HG03558 (cell line): ENCODE results near the gene DUSP3.

Experiments used
- ATAC-seq: cut with Tn5 transposase; IDR thresholded peaks from one replicate; pipeline ENCODE4 v1.9.1; 2021; ENCODE audit warnings: moderate number of reproducible peaks; ENCODE audit not compliant: unreplicated experiment; ENCODE audit errors: extremely low read depth

The DUSP3 gene

DNA sequence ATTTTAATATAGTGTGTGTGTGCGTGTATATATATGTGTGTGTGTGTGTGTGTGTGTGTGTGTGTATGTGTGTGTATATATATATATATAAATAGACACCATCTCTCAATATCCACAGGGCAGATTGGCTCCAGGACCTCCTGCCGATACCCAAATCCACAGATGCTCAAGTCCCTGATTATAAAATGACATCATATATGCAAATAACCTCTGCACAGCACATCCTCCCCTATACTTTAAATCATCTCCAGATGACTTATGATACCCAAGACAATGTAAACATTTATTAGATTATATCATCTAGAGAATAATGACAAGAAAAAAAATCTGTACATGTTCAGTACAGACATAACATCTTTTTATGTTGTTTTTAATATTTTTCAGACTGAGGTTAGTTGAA lies 7.8 kb downstream of the DUSP3 start:
- ATAC-seq: no peak

DNA sequence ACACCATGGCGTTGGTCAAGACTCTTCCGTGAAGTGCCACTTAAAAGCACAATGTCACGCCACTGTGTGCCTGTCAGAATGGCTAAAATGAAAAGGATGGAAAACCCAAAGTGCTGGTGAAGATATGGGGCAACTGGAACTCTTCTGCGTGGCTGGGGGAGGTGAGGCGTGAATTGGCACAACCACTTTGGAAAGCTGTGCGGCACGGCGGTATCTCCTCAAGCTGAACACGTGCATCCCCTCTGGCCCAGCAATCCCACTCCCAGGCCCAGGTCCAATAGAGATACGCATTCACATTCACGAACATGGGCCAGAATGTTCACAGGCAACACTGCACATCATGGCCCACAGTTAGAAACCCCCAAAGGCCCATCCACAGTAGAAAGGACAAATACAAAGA lies 8.9 kb downstream of the DUSP3 start:
- ATAC-seq: no peak

GRCh38 chr17:43769426-43769825 lies 9.4 kb downstream of the DUSP3 start:
- no peak for ATAC-seq

DNA sequence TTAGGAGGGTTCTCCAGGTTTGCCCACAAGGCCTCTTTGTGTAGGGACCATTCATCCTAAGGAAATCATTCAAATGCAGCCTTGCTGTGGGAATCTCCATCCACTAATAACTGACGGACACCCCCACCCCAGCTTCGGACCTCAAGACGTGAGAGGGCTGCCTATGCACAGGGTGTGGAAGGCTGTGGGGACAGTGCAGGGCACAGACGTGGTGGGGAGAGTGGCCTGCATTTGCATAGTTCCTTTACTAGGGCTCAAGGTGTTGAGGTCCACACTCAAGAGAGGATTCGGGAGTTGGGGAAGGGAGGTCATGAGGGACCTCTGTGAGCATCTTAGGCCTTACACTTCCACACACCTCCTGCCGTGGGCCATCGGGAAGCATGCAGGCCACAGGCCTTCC lies 9.8 kb downstream of the DUSP3 start:
- ATAC-seq: no peak

DNA sequence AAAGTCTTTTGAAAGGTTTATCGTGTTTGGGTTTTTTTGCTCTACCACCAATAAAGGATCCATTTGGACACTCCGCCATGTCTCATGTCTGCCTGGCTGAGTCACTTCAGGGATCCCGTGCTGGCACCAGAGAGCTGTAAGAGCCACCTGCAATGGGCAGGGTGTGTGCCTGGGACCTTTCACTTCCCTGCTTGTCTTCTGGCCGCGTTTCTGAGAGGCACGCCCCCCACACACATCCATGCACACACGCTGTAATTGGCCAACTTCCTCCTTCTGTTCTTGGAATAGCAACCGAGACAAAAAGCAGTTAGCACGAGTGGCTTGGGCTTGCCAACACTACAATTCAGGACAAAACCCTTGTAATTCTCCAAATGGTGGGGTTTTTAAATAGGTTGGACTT lies 10.4 kb downstream of the DUSP3 start:
- no peak for ATAC-seq

DNA sequence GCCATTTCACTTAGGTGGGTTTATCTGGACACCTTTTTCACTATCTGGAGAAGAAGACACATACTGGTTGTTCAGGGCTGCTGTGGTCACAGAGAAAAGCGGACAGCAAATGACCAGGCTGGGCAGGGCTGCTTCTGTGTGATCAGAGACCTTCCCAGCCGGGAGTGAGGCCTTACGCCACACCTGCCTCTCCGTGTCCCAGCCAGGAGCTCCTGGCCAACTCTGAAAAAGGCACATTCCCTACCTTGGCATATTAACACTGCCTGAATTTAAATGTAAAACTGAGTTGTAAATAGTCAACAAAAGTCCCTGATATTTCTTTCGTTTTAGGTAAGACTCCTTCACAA lies 11.1 kb downstream of the DUSP3 start:
- ATAC-seq: no peak

DNA sequence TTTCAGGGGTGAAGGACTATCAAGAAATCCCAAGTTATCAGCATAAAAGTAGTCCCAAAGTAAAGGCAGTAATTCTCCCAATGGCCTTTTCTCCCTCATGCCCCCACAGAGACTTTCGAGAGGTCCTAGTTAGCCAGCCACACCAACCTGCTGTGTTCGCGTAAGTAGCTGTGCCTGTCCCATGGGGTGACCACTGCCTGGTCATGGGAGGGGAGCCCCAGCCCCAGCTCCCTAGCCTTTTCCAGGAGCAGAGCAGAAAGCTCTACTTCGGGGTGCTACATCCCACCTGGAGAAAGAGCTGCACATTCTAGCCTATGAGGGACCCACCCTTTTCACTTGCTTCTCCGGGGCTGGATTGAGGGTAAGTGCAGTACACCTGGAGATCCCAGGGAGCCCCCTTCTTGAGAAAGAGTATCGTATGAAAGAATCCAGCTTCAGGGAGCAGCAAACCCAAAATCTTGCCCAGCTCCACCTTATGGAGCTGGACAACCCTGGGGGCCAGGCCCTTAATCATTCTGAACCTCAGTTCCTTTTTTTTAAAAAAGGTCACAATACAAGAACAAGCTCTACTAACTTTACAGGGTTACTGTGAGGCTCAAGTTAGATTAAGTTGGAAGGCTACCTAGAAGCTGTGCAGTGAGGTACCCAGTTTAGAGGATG lies 11.6 kb downstream of the DUSP3 start:
- ATAC-seq: no peak

DNA sequence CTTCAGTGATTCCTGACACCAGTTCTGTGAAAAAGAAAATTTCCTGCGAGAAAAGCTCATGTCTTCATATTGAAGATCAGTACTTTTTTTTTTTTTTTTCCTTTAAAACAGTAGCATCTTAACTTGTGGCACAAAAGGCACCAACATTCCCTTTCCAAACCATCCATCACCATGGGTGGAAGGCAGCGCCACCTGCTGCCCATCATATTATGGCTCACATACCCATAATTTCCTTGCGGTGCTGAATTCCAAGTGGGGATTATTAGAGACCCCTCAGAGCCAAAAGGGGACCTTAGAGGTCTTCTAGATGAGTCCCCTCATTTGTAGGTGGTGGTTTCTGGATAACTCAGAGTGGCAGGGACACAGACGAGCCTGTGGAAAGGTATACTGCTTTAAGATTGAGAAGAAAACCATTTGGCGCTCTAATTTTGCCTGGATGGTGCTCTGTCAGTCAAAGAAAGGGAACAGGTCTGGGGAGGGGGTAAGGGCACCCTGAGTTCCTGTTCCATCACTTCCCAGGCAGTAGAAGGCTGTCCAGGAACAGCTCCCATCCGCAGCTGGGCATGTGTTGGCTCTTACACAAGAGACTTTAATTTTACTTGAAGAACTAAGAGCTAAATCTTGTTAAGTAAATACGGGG lies 12.2 kb downstream of the DUSP3 start:
- ATAC-seq: no peak

DNA sequence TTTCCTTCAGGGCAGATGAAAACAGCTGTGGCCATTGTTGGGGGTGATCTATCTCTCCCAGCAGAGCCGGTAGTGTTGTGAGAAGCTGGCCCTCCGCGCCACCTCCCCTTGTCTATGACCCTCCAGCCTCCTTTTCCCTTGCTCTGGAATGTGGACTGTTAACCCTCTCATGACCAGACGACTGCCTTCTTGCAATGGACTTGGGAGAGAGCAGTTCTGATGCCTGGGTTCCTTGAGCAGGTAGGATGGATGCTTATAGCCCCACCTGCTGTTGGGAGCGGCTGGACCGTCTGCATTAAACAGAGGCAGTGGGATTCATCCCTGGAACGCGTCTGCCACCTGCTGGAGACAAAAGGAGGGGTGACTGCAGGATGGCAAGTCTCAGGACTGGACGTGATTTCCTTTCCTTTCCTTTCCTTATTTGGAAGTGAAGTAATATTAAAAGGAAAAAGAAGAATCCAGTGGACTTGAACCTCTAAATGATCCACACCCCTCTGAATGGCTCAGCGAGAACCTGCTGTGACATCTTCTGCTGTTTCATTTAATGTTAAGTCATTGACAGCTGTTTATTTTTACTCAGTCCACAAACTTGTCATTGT lies 18.4 kb downstream of the DUSP3 start:
- no peak for ATAC-seq

DNA sequence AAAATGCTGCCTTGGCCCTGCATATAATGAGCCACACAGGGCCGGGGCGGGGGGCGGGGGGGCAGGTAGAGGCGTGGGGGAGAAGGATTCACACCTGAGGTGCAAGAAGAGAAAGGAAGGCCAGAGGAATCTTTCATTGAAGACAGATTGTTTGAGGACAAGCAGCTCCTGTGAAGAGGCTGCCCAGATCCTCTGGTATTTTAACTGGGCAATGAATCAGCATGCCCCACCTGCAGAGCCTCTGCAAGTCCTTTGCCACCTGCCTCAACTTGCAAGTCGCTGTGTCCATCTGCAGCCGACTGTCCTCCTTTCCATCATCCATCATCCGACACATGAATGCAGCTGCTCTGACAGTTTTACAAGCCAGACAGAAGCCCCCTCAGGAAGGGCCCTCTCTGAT lies 18.9 kb downstream of the DUSP3 start:
- ATAC-seq: no peak

DNA sequence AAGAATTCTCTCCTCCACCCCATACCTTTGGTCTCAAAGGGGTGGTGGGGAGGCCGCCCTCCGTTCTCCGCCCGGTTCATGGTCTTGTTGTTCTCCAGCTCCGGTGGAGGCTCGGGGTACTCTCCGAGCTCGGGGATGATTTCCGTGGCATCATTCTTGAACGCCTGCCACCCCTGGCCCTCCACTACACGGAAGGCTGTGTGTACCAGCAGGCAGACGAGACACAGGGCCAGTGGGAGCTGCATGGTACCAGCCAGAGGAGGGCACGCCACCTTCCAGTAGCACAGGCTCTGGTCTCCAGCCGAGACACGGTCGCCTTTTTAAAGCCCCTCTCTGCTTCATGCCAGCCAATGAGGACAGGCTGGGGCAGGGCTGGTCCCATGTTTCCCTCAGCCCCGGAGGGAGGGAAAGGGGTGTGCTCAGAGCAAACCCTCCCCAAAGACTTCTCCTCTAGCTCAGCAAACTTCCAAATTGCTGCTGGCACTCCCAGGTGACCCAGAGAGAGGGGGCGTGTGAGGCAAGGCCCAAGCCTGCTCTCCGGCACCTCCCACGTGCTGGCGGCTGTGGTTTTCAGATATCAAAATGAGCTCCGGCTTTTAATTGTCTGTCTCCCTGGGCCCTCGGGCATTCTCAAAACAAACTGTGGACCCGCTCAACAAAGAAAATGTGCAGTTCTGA lies 20.1 kb downstream of the DUSP3 start, which contains the start of gene SOST:
Gene SOST (minus strand): TSS at position 295 of the 678 bp plus-strand sequence. CDS start 50 bp downstream, at position 245.
- no peak for ATAC-seq

DNA sequence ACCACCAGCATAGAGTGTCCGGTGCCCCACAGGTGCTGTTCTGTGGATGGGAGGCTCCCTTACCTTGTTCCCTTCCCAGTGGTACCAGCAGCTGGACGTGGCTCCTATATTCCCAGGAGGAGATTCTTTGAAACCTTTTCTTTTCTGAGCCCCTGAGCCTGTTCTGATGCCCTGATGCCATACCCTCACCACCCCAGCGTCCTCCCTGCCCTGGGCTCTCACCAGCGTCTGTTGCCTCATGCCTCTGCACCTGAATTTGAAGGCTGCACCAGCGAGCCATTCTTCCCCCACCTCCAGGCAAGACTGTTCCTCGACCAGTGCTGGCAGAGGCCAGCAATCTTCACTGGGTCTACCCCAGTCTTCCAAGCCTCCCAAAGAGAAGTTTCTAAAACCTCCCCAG lies 20.7 kb downstream of the DUSP3 start:
- no peak for ATAC-seq

DNA sequence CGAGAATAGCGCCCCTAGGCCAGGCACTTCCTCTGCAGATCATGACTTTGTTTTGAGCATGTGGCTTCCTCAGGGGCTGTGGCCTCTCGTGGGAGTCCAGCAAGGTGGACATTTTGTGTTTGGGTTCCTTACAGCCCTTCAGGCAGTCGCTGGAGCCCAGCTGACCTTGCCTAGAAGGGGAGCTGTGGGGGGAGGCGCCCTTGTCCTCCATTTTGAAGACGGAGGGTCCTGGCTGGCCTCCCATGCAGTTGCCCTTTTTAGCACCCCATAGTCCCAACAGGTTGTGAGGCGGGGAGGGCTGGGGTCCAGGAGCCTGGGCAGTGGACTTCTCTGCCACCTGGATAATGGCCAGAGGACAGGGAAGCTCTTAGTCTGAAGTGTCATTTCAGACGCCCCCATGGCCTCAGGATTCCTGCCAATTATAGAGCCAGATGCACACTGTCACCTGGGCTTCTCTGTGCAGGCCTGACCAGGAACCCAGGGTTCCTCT lies 21.6 kb downstream of the DUSP3 start:
- ATAC-seq: no peak

DNA sequence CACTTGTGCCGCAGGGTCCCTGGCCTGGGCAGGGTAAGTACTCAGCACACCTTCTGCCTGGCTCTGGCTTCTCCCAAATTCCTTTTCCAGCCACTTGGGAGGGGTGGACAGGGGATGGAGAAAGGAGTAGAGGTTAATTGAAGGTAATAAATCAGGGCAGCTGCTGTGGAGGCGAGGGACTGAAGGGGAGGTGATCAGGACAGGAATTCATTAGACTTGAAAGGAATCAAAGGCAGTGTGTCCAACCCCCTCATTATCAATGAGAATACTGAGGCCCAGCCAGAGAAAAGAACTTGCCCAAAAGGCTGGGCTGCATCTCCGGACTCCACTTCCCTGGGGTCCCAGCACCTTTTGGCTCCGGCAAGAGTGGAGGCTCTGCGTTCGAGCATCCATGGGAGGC lies 22.6 kb downstream of the DUSP3 start:
- no peak for ATAC-seq

DNA sequence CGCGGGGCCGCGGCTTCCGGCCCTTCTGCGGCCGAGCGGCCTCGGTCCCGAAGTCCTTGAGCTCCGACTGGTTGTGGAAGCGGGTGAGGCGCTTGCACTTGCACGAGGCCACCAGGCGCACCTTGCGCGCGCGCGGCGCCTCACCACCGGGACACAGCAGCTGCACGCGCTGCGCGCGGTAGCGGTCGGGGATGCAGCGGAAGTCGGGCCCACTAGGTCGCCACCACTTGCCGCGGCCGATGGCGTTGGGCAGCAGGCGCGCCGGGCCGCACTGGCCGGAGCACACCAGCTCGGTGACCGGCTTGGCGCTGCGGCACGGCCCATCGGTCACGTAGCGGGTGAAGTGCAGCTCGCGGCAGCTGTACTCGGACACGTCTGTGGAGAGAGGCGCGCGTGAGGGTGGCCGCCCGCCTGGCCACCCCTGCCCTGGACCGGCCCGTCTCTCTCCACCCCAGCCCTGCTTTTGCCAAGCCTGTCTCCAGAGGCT lies 23.3 kb downstream of the DUSP3 start:
- ATAC-seq: no peak

DNA sequence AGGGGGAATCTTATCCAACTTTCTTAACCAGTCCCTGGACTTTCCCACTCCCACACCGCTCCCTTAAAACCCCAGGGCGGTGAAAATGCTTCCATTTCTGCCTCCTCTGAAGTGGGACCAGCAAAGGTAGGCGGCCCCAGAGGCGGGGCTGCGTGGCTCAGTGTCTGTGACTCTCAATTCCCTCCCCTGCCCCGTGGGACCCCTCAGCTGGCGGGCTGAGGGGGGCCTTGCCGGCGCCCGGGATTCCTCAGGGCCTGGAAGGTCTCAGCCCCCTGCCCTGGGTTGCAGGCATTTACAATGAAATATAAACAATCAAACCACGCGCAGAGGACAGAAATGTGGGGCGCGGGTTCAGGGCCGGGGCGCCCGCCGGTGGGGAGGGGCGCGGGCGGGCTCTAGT lies 23.8 kb downstream of the DUSP3 start:
- ATAC-seq: no peak

DNA sequence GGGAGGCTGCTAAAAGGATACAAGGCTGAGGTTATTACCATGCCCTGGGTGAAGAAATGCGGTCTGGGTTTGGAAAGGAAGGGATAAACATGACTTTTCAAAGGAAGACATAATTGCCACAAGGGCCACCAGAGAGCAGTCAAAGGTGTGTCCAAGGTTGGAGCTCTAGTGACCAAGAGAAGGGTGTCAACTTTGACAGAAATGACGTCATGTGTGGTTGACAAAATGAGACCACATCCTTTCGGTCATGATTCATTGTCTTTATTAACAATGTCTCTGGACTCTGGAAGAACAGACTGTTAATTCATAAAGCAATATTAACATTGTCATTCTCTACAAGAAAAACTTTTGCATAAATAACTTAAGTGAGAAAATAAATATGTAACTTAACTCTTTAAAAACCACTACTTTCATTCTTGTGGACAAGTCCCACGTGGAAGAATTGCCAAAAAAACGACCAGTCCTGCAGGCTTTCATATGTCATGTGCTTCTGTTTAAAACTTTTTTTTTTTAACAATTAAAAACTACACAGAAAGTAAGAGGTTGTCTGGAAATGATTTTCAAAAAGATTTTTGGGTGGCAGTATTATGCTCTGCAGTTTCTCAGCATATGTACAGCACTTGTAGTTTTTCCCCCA lies 25.2 kb downstream of the DUSP3 start:
- ATAC-seq: no peak

- ATAC-seq: no peak
These were observed 28.6 kb downstream of the DUSP3 start for GRCh38 chr17:43750153-43750552.

GRCh38 chr17:43745541-43745940 lies 33.2 kb downstream of the DUSP3 start:
- ATAC-seq: no peak

GRCh38 chr17:43741636-43742035 lies 37.1 kb downstream of the DUSP3 start:
- no peak for ATAC-seq

DNA sequence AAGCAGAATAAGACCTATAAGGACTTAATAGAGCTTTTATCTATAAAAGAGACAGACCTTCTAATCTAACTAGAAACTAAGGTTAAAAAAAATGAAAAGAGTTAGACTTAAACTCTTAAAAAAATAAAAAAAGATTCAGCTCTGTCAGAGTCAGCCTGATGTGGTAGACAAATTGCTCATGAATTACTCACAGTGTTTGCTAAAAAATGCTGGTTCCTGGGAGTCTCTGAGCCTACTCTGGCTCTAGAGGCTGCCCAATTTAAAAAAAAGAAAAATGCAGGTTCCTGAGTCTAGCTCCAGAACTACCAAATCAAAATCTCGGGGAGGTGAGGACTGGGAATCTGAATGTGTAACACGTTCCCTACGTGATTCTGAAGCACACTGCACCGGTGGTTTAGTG lies 38.2 kb downstream of the DUSP3 start:
- ATAC-seq: no peak
